AG04450 (cell line): ENCODE results near the gene ZIC1. TPM values are rescaled to one million over a fixed set of nuclear protein-coding genes. Genes with fewer than 3 reads are reported as not detected.

ENCODE experiments used
- CTCF ChIA-PET: fragments of 300-600, 350-600 bp; formaldehyde crosslinking; extraction: SDS; loops from one replicate; lab custom pipeline; 2022; ENCODE audit warnings: antibody characterized with exemption, inconsistent platforms; lab: Charles Lee
- POLR2A ChIA-PET: fragments of 350-600 bp; formaldehyde crosslinking; extraction: SDS; loops from one replicate; lab custom pipeline; 2021; ENCODE audit warnings: antibody characterized with exemption, inconsistent platforms; lab: Yijun Ruan, JAX
- DNase-seq: peaks from one replicate; pipeline ENCODE4 v3.0.0-alpha.2; 2011; ENCODE audit warnings: low read depth, low spot score
- H3K27ac ChIP-seq: one replicate; pipeline ENCODE4 v1.5.1; 2012; ENCODE audit warnings: low read depth, low read length, control low read depth
- H3K27me3 ChIP-seq: one replicate; pipeline ENCODE4 v1.6.0; 2012; ENCODE audit warnings: low read length; ENCODE audit not compliant: control insufficient read depth, insufficient read depth
- H3K4me3 ChIP-seq: 2 replicates; pipeline ENCODE4 v1.5.1; 2011; ENCODE audit warnings: mild to moderate bottlenecking, low read depth, low read length, control low read depth
- H3K9me3 ChIP-seq: 2 replicates; pipeline ENCODE4 v1.5.1; 2012; ENCODE audit warnings: low read length; ENCODE audit not compliant: control insufficient read depth, insufficient read depth
- CTCF ChIP-seq: IDR thresholded peaks from 2 replicates; pipeline ENCODE4 v1.5.1; 2011; ENCODE audit warnings: low read depth, low read length, control low read depth, inconsistent platforms
- polyA plus RNA-seq: library from polyadenylated mRNA; depleted of rRNA; stranded (reverse); fragments of >200 nt; gene quantifications from 2 replicates; pipeline ENCODE4 v1.2.3, GENCODE V29; 2011

Gene ZIC1
- polyA plus RNA-seq, 1 experiment = not detected

DNA sequence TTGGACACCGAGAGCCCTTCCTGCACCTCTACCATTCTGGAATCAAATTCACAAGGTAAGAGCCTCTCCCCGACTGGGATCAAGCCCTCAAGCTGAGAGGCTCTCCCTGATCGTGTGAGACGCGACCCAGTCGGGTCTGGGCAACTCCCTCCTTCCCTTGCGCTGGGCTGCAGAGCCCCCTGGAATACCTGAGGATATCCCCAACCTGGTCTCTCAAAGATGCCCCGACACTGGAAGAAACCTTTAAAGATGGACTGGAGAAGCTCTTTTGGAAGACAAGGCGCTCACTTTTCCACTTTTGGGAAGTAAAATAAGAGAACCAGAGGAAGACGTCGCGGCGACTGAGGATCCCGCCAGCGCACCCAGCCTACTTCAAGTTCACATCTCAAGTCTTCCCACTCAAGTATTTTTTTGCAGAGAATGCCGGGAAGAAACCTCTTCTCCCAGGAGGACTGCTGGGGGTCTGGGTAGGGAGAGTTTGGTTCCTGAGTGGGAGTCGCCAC is 36.6 kb upstream of the ZIC1 start:
- Histone ChIP-seq H3K4me3 (no peak overlapping the region), H3K27me3 (peaks cover 86% of the 10 kb centered on the region), H3K27ac (no peak overlapping the region), H3K9me3 (no peaks in the 10 kb centered on the region)
- ChIA-PET CTCF (interaction anchor here (0.5 to 1.4 kb wide), 2 partner anchors 12 to 466 kb away, joined by 3 read pairs; no protein-coding TSS in a partner anchor), POLR2A (interaction anchor here (0.6 kb wide), 1 partner anchor 580 kb away, joined by 4 read pairs; no protein-coding TSS in a partner anchor)
- TF ChIP-seq CTCF = no peak
- no peak for DNase-seq

DNA sequence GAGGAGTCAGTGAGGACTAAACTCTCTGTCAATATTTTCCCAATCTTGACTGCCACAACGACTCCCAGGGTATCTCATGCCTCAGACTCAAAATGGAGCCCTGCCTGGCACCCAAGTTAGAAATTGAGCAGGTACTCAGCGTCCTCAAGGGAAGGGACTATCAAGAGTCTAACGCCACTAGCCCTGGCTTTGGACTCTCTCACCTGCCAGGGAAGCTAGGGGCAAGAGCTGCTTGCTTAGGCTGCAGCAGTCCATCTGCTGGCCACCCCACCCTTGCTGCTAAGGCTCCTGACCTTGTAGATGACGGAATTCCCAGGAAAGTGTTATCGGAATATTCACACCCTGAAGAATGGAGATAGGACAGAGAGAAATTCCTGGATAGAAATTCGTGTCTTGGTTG is 35.9 kb upstream of the ZIC1 start:
- no peak for TF ChIP-seq CTCF
- no peak for DNase-seq
- ChIA-PET CTCF (interaction anchor here (1.4 kb wide), 1 partner anchor 12 kb away, joined by 3 read pairs; no protein-coding TSS in a partner anchor), POLR2A (no interaction called here)
- Histone ChIP-seq H3K9me3 (peaks cover 6% of the 10 kb centered on the region; the same call in 1 of the 2 replicates), H3K4me3 (no peak overlapping the region), H3K27ac (no peak overlapping the region), H3K27me3 (peaks cover 86% of the 10 kb centered on the region)

GRCh38 chr3:147377412-147378367 is 31.5 kb upstream of the ZIC1 start:
- TF ChIP-seq CTCF = no peak
- H3K9me3 ChIP-seq = peaks cover 10% of the 10 kb centered on the region; the same call in 1 of the 2 replicates
- H3K27me3 ChIP-seq = peaks cover 83% of the 10 kb centered on the region
- DNase-seq = no peak
- H3K4me3 ChIP-seq = no peak overlapping the region
- POLR2A ChIA-PET = no interaction called here
- H3K27ac ChIP-seq = no peak overlapping the region
- CTCF ChIA-PET = no interaction called here

GRCh38 chr3:147379651-147380050 is 29.5 kb upstream of the ZIC1 start:
- Histone ChIP-seq H3K27me3 (peaks cover 85% of the 10 kb centered on the region), H3K9me3 (peaks cover 10% of the 10 kb centered on the region; the same call in 1 of the 2 replicates), H3K4me3 (no peak overlapping the region), H3K27ac (no peak overlapping the region)
- DNase-seq = no peak
- no peak for TF ChIP-seq CTCF
- POLR2A ChIA-PET = no interaction called here
- CTCF ChIA-PET = no interaction called here

DNA sequence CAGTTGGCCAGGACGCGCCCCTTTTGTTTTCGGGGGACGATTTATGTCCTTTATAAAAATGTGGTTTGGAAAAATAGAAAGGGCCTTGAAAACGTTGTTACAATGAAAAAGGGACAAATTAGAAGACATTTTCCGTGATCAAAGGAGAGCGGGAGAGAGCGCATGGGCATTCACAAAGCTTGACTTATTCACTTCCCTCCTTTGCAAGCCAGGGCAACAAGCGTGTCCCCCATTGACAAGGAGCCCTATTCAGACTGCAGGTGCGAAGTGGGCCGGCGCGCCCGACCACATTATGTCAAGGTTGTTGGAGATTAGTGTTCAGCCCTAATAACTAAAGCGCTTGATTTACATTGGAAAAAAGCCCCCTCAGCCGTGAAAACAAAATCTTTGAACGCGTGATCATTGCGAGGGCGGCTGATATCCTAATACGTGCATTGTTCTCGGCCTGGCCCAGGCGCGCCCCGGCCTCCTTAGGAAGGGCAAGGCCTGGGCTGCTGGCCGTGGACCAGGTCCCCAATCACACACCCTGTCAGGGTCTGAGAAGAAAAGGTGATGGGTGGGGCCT is 28.7 kb upstream of the ZIC1 start:
- CTCF ChIA-PET = no interaction called here
- Histone ChIP-seq H3K27ac (no peak overlapping the region), H3K9me3 (peaks cover 10% of the 10 kb centered on the region; the same call in 1 of the 2 replicates), H3K27me3 (peaks cover 86% of the 10 kb centered on the region), H3K4me3 (no peak overlapping the region)
- DNase-seq = no peak
- no peak for TF ChIP-seq CTCF
- POLR2A ChIA-PET = no interaction called here
